Measurements from ENCODE around the gene PACSIN2. TPM values are rescaled to one million over a fixed set of nuclear protein-coding genes. Genes with fewer than 3 reads are reported as not detected.

PACSIN2 gene
- total RNA-seq, 1 donor from 2014 or later: 93.4 TPM

- TF ChIP-seq CTCF (IDR thresholded peaks at IDR 0.05): no peak
- no peaks in the 10 kb centered on the region for H3K9me3 Mint-ChIP-seq (ENCODE audit: low read depth)
- no peak overlapping the region for H3K4me3 Mint-ChIP-seq (ENCODE audit: unreplicated experiment)
- no peak for DNase-seq (ENCODE audit: low spot score)
- H3K27ac Mint-ChIP-seq (ENCODE audit: unreplicated experiment): no peak overlapping the region
- no peaks in the 10 kb centered on the region for H3K27me3 Mint-ChIP-seq (ENCODE audit: low read depth)
- H3K36me3 Mint-ChIP-seq (ENCODE audit: low read depth): peaks cover 30% of the 10 kb centered on the region
- H3K4me1 Mint-ChIP-seq (ENCODE audit: low read depth): peaks cover 4% of the 10 kb centered on the region
Measured at GRCh38 chr22:42885446-42885845, 129.5 kb downstream of the PACSIN2 start.

DNA sequence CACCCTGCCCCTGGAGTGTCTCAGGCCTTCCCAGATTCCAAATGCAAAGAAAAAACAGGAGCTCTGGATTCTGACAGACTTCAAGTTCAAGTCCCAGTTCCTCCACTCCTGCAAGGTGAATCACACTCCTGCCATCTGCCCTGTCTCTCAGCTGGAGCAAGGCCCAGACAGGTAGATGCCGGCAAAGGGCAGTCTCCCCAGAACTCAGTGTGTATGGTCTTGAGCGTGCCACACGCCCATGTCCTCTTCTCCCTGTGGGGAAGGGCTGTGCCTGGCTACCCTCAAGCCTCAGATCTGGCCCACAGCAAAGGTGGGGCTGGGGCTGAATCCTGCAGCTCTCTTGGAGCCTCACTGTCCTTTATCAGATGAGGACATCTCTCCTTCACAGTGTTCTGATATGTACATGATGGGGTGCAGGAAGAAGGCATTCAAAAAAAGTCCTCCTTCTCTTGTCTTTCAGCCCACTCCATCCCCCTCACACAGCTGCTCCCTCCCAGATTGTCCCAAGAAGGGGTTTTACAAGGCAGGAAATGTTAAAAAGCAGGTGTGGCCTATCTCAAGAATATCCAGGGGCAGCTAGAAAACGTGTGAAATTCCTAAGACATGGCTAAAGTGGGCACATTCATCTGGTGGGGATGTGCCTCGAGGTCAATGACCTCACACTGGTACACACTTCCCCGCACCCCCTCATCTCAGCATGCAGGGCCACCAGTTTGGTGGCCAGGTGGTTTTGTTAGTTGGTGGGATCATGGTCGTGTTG lies 130.2 kb downstream of the PACSIN2 start:
- DNase-seq (ENCODE audit: low spot score): no peak
- H3K27me3 Mint-ChIP-seq (ENCODE audit: low read depth): no peaks in the 10 kb centered on the region
- no peak overlapping the region for H3K4me3 Mint-ChIP-seq (ENCODE audit: unreplicated experiment)
- peaks cover 30% of the 10 kb centered on the region for H3K36me3 Mint-ChIP-seq (ENCODE audit: low read depth)
- H3K9me3 Mint-ChIP-seq (ENCODE audit: low read depth): no peaks in the 10 kb centered on the region
- TF ChIP-seq CTCF (IDR thresholded peaks at IDR 0.05): no peak
- H3K27ac Mint-ChIP-seq (ENCODE audit: unreplicated experiment): no peak overlapping the region
- H3K4me1 Mint-ChIP-seq (ENCODE audit: low read depth): peaks cover 4% of the 10 kb centered on the region

GRCh38 chr22:42883970-42884369 lies 131.0 kb downstream of the PACSIN2 start:
- Mint-ChIP-seq H3K9me3 (ENCODE audit: low read depth) (no peaks in the 10 kb centered on the region), H3K4me1 (ENCODE audit: low read depth) (peaks cover 4% of the 10 kb centered on the region), H3K27me3 (ENCODE audit: low read depth) (no peaks in the 10 kb centered on the region), H3K4me3 (ENCODE audit: unreplicated experiment) (no peak overlapping the region), H3K36me3 (ENCODE audit: low read depth) (peaks cover 25% of the 10 kb centered on the region), H3K27ac (ENCODE audit: unreplicated experiment) (no peak overlapping the region)
- no peak for DNase-seq (ENCODE audit: low spot score)
- TF ChIP-seq CTCF (IDR thresholded peaks at IDR 0.05): no peak

DNA sequence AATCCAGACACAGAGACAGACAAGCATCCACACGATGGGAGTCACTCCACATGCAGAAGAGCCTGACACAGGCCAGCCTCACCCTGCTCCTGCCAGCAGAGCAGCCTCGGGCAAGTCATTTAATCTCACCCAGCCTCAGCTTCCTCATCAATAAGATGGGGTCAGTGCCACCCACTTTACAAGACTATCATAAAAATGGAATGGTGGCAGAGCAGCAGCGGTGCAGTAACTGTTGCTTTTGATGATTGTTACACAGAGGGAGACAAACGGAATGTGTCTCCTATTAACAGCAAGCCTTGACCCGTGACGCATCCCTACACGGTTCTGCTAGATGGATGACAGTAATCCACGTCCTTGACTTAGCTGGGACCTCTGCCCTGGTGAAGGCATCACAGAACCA lies 131.8 kb downstream of the PACSIN2 start:
- H3K4me1 Mint-ChIP-seq (ENCODE audit: low read depth): peaks cover 4% of the 10 kb centered on the region
- no peaks in the 10 kb centered on the region for H3K9me3 Mint-ChIP-seq (ENCODE audit: low read depth)
- TF ChIP-seq CTCF (IDR thresholded peaks at IDR 0.05): no peak
- no peak overlapping the region for H3K27ac Mint-ChIP-seq (ENCODE audit: unreplicated experiment)
- no peak overlapping the region for H3K4me3 Mint-ChIP-seq (ENCODE audit: unreplicated experiment)
- H3K27me3 Mint-ChIP-seq (ENCODE audit: low read depth): no peaks in the 10 kb centered on the region
- H3K36me3 Mint-ChIP-seq (ENCODE audit: low read depth): peaks cover 24% of the 10 kb centered on the region
- DNase-seq (ENCODE audit: low spot score): no peak

GRCh38 chr22:42881982-42882656 lies 132.8 kb downstream of the PACSIN2 start:
- H3K27ac Mint-ChIP-seq (ENCODE audit: unreplicated experiment): no peak overlapping the region
- H3K27me3 Mint-ChIP-seq (ENCODE audit: low read depth): no peaks in the 10 kb centered on the region
- DNase-seq (ENCODE audit: low spot score): no peak
- peaks cover 4% of the 10 kb centered on the region for H3K4me1 Mint-ChIP-seq (ENCODE audit: low read depth)
- no peaks in the 10 kb centered on the region for H3K9me3 Mint-ChIP-seq (ENCODE audit: low read depth)
- no peak for TF ChIP-seq CTCF (IDR thresholded peaks at IDR 0.05)
- H3K4me3 Mint-ChIP-seq (ENCODE audit: unreplicated experiment): no peak overlapping the region
- H3K36me3 Mint-ChIP-seq (ENCODE audit: low read depth): peaks cover 18% of the 10 kb centered on the region

Measured in chondrocyte (in vitro differentiated cells).